GM06990 (cell line): ENCODE measurements around the gene SCLT1.

Experiments used
- DNase-seq: peaks from one replicate; pipeline ENCODE4 v3.0.0-alpha.2; 2011; ENCODE audit not compliant: insufficient read length; ENCODE audit errors: extremely low read depth
- H3K27me3 ChIP-seq: replicated peaks from 2 replicates; pipeline ENCODE4 v1.6.0; 2011; ENCODE audit warnings: low read length; ENCODE audit not compliant: control insufficient read depth, insufficient read depth
- H3K36me3 ChIP-seq: 2 replicates; pipeline ENCODE4 v1.5.1; 2011; ENCODE audit warnings: low read length; ENCODE audit not compliant: control insufficient read depth, insufficient read depth
- H3K4me3 ChIP-seq: replicated peaks from 2 replicates; pipeline ENCODE4 v1.5.1; 2011; ENCODE audit warnings: low read depth, mild to moderate bottlenecking, control low read depth, low read length
- TF ChIP-seq, protein P1 (sequence below): IDR thresholded peaks from 2 replicates; pipeline ENCODE4 v1.5.1; 2011; ENCODE audit warnings: low read length, control low read depth, mild to moderate bottlenecking, inconsistent platforms; ENCODE audit not compliant: insufficient read depth, poor library complexity, severe bottlenecking

SCLT1 gene

DNA sequence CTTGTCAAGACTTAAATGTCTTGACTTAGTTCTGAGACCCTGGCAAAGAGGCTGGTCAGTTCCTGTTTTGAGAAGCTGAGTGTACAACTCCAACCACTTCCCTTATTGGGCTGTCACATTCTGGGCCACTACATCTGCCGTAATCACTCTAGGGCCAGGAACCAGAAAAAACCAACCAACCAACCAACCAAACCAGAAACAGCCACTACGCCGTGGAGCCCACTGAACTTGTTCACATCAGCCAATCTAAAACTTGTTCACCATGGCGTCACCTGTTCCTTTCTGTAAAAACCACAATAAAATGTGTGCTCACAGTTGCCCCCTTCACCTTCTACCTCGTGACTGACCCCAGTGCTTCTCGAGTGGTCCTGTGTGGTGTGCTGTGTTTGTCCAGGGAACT, 176.5 kb downstream of the SCLT1 start:
- TF ChIP-seq, protein P1, sequence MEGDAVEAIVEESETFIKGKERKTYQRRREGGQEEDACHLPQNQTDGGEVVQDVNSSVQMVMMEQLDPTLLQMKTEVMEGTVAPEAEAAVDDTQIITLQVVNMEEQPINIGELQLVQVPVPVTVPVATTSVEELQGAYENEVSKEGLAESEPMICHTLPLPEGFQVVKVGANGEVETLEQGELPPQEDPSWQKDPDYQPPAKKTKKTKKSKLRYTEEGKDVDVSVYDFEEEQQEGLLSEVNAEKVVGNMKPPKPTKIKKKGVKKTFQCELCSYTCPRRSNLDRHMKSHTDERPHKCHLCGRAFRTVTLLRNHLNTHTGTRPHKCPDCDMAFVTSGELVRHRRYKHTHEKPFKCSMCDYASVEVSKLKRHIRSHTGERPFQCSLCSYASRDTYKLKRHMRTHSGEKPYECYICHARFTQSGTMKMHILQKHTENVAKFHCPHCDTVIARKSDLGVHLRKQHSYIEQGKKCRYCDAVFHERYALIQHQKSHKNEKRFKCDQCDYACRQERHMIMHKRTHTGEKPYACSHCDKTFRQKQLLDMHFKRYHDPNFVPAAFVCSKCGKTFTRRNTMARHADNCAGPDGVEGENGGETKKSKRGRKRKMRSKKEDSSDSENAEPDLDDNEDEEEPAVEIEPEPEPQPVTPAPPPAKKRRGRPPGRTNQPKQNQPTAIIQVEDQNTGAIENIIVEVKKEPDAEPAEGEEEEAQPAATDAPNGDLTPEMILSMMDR = no peak
- H3K4me3 ChIP-seq = no peak overlapping the region
- DNase-seq = peak; percentile 12
- H3K27me3 ChIP-seq = no peaks in the 10 kb centered on the region
- H3K36me3 ChIP-seq = no peaks in the 10 kb centered on the region

DNA sequence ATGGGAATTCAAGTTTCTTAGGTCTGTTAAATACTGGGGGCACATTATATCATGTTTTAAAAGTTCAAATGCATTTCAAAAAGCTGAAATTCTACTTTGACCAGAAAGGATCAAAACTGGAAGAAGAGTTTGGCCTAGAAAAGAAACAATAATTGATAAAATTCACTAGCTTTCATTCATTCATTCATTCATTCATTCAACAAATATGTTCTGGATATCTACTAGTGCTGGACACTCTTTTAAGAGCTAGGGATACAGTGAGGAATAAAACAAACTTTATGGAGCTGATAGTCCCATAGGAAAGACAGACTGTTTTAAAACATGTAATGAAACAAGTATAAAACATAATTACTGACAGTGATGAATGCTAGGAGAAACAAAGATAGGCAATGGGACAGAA, 177.8 kb downstream of the SCLT1 start:
- DNase-seq = no peak
- TF ChIP-seq, protein P1 = no peak
- Histone ChIP-seq H3K36me3 (no peaks in the 10 kb centered on the region), H3K27me3 (no peaks in the 10 kb centered on the region), H3K4me3 (no peak overlapping the region)

DNA sequence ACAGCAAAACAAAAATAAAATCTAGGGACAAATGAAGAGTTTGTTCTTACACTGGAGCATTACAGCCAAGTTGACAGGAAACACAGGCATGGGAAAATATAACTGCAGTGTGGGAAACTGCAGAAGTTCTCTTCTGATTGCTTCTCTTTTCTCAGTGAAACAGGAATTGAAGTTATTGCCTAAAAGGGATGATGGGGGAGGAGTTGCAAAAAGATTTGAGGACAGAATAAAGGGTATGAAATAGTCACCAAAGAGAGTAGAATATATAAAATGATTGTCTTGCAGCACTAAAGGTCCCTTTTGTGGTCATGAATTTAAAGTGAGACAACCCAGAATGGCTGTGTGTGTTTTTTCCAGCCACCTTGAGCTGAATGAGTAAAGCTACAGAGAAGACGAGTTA, 180.1 kb downstream of the SCLT1 start:
- DNase-seq = no peak
- TF ChIP-seq, protein P1 = no peak
- Histone ChIP-seq H3K4me3 (no peak overlapping the region), H3K27me3 (no peaks in the 10 kb centered on the region), H3K36me3 (no peaks in the 10 kb centered on the region)

DNA sequence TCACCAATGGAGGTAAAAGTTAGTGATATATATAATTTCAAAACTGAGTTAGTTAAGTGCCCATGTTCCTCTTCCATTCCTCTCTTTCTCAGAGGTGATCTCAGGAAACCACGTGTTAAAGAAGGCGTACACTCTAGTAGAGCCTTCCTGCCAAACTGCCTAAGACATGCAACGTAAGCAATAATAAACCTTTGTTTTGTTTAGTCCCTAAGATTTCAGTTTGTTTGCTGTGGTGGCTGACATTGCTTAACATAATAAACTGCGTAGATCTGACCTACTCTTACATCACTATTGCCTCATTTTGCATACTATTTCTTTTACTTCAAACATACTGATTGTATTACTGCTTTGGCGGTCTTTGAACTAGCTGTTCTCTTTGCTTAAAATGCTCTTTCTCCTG, 184.6 kb downstream of the SCLT1 start:
- H3K27me3 ChIP-seq = no peaks in the 10 kb centered on the region
- DNase-seq = no peak
- TF ChIP-seq, protein P1 = no peak
- no peaks in the 10 kb centered on the region for H3K36me3 ChIP-seq
- no peak overlapping the region for H3K4me3 ChIP-seq

DNA sequence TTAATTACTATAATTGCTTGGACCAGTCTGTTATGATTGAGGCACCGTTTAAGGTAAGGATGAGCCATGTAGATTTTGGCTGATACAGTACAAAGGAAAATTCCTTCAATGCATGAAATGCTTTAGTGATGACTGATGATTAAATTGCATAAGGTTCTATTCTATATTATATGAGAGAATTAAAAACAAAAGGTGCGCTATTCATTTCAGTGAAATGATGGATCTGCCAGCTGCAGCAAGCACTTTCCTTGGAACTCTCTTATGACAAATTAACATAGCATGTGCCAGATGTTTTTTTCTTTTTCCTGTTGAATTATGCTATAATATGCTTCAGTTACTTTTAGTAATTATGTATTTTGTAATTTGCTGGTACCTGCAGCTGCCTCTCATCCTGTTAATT, 185.4 kb downstream of the SCLT1 start:
- H3K4me3 ChIP-seq = no peak overlapping the region
- no peaks in the 10 kb centered on the region for H3K36me3 ChIP-seq
- TF ChIP-seq, protein P1 = no peak
- no peak for DNase-seq
- H3K27me3 ChIP-seq = no peaks in the 10 kb centered on the region

DNA sequence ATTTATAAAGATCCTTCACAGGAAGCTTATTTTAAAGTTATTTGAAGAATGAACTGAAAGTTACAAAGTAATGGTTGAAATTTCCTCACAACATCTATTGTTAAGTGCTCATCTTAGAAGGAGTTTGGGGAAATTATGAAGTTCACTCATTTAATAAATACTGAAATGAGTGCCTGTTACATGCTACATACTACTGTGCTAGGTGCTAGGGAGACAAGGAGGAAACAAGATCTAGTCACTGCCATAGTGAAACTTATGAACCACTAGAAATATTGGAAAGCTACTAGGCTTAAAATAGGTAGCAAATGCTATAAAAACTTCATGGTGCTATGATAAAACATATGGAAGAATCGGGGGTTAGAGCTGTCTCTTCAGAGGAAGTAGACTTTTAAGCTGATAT, 186.8 kb downstream of the SCLT1 start:
- TF ChIP-seq, protein P1 = no peak
- Histone ChIP-seq H3K36me3 (no peaks in the 10 kb centered on the region), H3K27me3 (no peaks in the 10 kb centered on the region), H3K4me3 (no peak overlapping the region)
- DNase-seq = no peak
